Heart left ventricle (tissue), 16 donors: ENCODE measurements around the gene NR2F1. TPM values are rescaled to one million over a fixed set of nuclear protein-coding genes. Genes with fewer than 3 reads are reported as not detected.

Experiments used
- ATAC-seq, 4 donors: fragments of 200-7000 bp; cut with Tn5 transposase; one replicate each; pipeline ENCODE4 v1.9.1; 2020 to 2022; ENCODE audit warnings: moderate library complexity in 4 of 4, mild to moderate bottlenecking in 3 of 4, moderate number of reproducible peaks in 1 of 4
- DNase-seq, 5 donors: peaks; one replicate each; pipeline ENCODE4 v3.0.0-alpha.2; 2020
- H3K27ac ChIP-seq, 12 donors: fragments of 200-600 bp; sonication (generic) in 4 of 12; one replicate each; pipeline versions ENCODE4 v1.5.0 to v1.8.0; 2016 to 2022; ENCODE audit warnings: mild to moderate bottlenecking in 2 of 12
- H3K27me3 ChIP-seq, 9 donors: fragments of 200-600 bp; sonication (generic) in 2 of 9; one replicate each; pipeline versions ENCODE4 v1.5.1 to v1.8.0; 2016 to 2022; ENCODE audit warnings: mild to moderate bottlenecking in 3 of 9
- H3K36me3 ChIP-seq, 9 donors: fragments of 200-600 bp; sonication (generic) in 2 of 9; one replicate each; pipeline versions ENCODE4 v1.5.0 to v1.8.0; 2018 to 2022; ENCODE audit warnings: mild to moderate bottlenecking in 2 of 9
- H3K4me1 ChIP-seq, 12 donors: fragments of 200-600 bp; sonication (generic) in 4 of 12; one replicate each; pipeline versions ENCODE4 v1.5.0 to v1.8.0; 2016 to 2022; ENCODE audit warnings: mild to moderate bottlenecking in 3 of 12
- H3K4me3 ChIP-seq, 12 donors: fragments of 200-600 bp; sonication (generic) in 4 of 12; one replicate each; pipeline versions ENCODE4 v1.5.0 to v1.8.0; 2017 to 2022; ENCODE audit warnings: mild to moderate bottlenecking in 9 of 12, moderate library complexity in 4 of 12
- H3K9me3 ChIP-seq, 12 donors: fragments of 200-600 bp; sonication (generic) in 4 of 12; one replicate each; pipeline versions ENCODE4 v1.5.0 to v1.8.0; 2016 to 2022; ENCODE audit warnings: mild to moderate bottlenecking in 1 of 12
- POLR2A ChIP-seq, 2 donors: fragments of 450-650 bp; IDR thresholded peaks; one replicate each; pipeline ENCODE4 v1.6.1; 2017; ENCODE audit warnings: antibody characterized with exemption in 2 of 2, mild to moderate bottlenecking in 2 of 2, moderate library complexity in 2 of 2
- WGBS, 4 donors: extraction: QIAGEN DNeasy Blood & Tissue Kit in 2 of 4; methylation state at CpG; one replicate each; pipeline versions ENCODE4 v1.1.5 to v1.1.7; 2013 to 2018; 5-methylcytosine and 5-hydroxymethylcytosine counted together
- intact Hi-C, 10 donors: fragments of 100-400 bp; cut with DNase I; formaldehyde crosslinking; loops; one replicate each; pipeline versions ENCODE4 v1.11.1 to v1.14.2; 2022
- polyA plus RNA-seq, 2 donors: library from polyadenylated mRNA; stranded (reverse); fragments of 200-250 nt; gene quantifications; one replicate each; pipeline ENCODE4 v1.2.3, GENCODE V29; 2013
- total RNA-seq, 9 donors: library from RNA; depleted of rRNA in 2 of 9; stranded (reverse); fragments of >200 nt in 2 of 9; fragmentation: NEBNext Ultra II Directional in 3 of 9; extraction: Animal tissue kit (Norgen Biotek cat#: 25700) in 3 of 9; gene quantifications; one replicate each; pipeline versions ENCODE4 v1.1.0 to v1.2.4, GENCODE V29; 2016 to 2023
- TF ChIP-seq, protein P1 (sequence below), 12 donors: fragments of 200-600 bp; sonication (generic) in 4 of 12; IDR thresholded peaks; one replicate each; pipeline versions ENCODE4 v1.5.0 to v1.8.0; 2018 to 2022; ENCODE audit warnings: antibody characterized with exemption in 12 of 12, mild to moderate bottlenecking in 5 of 12
- donor health status: ischemic (EF 13 %, LVEDD 7.1; RV severe dilation, severe dysfunction).
- donor health status: healthy with polysubstance abuse.
- donor health status: DM: no; HTN: yes; CAD: no.
- donor health status: DM: no; HTN: no; CAD: no.
- donor health status: ischemic (EF 25% LVEDD 6.9; RV normal size, moderate dysfunction).
- donor health status: ischemic (EF 25% LVEDD 5.7; RV mildly dilated, moderate dysfunction).
- donor health status: healthy.
- donor health status: DM: yes; HTN: yes; CAD: no.
- donor health status: ischemic (EF 35%, LVEDD 5.7; RV mildly dilated, moderate dysfunction).
- donor health status: nonischemic (EF 11% LVEDD 7.7; RV severe dilation, severe dysfunction).
- donor health status: DM: yes; HTN: yes; CAD: no.
- donor health status: PGD.
- donor health status: ischemic (EF 29% LVEDD 5.4; RV normal size, mild dysfunction).
- donor health status: nonischemic (EF 23%, LVEDD 6.1; RV moderate dilation, normal function).

NR2F1 gene
- total and polyA plus RNA-seq, 11 donors: 0.37 to 13.5 (median 0.57) TPM; not detected in 3

DNA sequence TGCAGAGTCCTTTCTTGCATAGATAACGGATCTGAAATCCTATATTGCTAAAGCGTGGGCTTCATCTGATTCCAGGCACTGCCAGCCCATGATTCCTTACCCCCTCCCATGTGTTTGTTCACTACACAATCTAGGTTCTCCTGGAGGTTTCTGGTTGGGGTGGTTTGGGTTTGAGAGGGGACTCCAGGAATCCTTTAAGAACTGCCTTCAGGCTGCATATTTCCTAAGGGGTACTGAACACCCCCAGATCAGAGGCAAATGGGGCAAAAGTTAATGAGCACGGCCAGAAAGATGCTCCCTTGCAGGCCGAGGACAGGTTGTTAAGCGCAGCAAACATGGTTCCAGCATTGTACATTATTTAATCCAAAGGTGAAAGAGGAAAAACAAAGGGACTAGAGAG lies 9.9 kb downstream of the NR2F1 start:
- H3K4me3 ChIP-seq: no peak overlapping the region
- H3K9me3 ChIP-seq: peaks cover 0 to 15% (median 0%) of the 10 kb centered on the region in 12 donors
- H3K36me3 ChIP-seq: no peaks in the 10 kb centered on the region
- WGBS, 4 donors: 58 to 80% (median 67%) methylated on average over 5 of the region's 5 CpGs
- ATAC-seq (no peak), DNase-seq (no peak)
- peaks cover 0 to 11% (median 0%) of the 10 kb centered on the region in 12 donors for H3K4me1 ChIP-seq
- H3K27ac ChIP-seq: no peak overlapping the region
- peaks cover 34 to 95% (median 65%) of the 10 kb centered on the region in 9 donors for H3K27me3 ChIP-seq
- intact Hi-C loops: loop anchor here in 1 of 10 donors (10.0 kb wide), 1 partner anchor 292 kb away; no protein-coding TSS in a partner anchor
- no peak for TF ChIP-seq POLR2A (IDR thresholded peaks at IDR 0.05)
- TF ChIP-seq, protein P1, sequence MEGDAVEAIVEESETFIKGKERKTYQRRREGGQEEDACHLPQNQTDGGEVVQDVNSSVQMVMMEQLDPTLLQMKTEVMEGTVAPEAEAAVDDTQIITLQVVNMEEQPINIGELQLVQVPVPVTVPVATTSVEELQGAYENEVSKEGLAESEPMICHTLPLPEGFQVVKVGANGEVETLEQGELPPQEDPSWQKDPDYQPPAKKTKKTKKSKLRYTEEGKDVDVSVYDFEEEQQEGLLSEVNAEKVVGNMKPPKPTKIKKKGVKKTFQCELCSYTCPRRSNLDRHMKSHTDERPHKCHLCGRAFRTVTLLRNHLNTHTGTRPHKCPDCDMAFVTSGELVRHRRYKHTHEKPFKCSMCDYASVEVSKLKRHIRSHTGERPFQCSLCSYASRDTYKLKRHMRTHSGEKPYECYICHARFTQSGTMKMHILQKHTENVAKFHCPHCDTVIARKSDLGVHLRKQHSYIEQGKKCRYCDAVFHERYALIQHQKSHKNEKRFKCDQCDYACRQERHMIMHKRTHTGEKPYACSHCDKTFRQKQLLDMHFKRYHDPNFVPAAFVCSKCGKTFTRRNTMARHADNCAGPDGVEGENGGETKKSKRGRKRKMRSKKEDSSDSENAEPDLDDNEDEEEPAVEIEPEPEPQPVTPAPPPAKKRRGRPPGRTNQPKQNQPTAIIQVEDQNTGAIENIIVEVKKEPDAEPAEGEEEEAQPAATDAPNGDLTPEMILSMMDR (IDR thresholded peaks at IDR 0.05): no peak

DNA sequence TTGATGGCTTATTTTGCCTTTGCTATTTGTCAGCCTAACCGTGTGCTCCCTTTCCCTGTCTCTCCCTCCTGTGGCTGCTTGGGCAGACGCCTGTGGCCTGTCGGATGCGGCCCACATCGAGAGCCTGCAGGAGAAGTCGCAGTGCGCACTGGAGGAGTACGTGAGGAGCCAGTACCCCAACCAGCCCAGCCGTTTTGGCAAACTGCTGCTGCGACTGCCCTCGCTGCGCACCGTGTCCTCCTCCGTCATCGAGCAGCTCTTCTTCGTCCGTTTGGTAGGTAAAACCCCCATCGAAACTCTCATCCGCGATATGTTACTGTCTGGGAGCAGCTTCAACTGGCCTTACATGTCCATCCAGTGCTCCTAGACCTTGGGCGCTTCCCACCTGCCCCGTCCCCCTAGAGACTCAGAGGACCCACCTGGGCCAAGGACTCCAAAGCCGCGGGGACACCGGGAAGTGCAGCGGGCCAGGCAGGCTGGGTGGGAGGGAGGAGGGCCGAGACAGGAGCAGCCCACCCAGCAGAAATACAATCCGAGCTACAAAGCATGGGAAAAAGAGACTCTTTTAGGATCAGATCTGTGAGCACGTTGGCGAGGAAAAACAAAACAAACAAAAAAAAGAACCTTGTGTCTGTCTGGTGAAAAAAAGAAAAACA lies 10.6 kb downstream of the NR2F1 start:
- TF ChIP-seq, protein P1 (IDR thresholded peaks at IDR 0.05): no peak
- no peak for TF ChIP-seq POLR2A (IDR thresholded peaks at IDR 0.05)
- H3K27ac ChIP-seq: no peak overlapping the region
- ATAC-seq: no peak
- H3K4me3 ChIP-seq: no peak overlapping the region
- H3K9me3 ChIP-seq: peaks cover 0 to 15% (median 0%) of the 10 kb centered on the region in 12 donors
- H3K27me3 ChIP-seq: peaks cover 37 to 95% (median 70%) of the 10 kb centered on the region in 9 donors
- intact Hi-C loops: loop anchor here in 1 of 10 donors (10.0 kb wide), 1 partner anchor 291 kb away; no protein-coding TSS in a partner anchor
- no peak for DNase-seq
- WGBS, 4 donors: 28 to 58% (median 48%) methylated on average over 30 of the region's 30 CpGs
- peaks cover 0 to 11% (median 0%) of the 10 kb centered on the region in 12 donors for H3K4me1 ChIP-seq
- H3K36me3 ChIP-seq: no peaks in the 10 kb centered on the region

DNA sequence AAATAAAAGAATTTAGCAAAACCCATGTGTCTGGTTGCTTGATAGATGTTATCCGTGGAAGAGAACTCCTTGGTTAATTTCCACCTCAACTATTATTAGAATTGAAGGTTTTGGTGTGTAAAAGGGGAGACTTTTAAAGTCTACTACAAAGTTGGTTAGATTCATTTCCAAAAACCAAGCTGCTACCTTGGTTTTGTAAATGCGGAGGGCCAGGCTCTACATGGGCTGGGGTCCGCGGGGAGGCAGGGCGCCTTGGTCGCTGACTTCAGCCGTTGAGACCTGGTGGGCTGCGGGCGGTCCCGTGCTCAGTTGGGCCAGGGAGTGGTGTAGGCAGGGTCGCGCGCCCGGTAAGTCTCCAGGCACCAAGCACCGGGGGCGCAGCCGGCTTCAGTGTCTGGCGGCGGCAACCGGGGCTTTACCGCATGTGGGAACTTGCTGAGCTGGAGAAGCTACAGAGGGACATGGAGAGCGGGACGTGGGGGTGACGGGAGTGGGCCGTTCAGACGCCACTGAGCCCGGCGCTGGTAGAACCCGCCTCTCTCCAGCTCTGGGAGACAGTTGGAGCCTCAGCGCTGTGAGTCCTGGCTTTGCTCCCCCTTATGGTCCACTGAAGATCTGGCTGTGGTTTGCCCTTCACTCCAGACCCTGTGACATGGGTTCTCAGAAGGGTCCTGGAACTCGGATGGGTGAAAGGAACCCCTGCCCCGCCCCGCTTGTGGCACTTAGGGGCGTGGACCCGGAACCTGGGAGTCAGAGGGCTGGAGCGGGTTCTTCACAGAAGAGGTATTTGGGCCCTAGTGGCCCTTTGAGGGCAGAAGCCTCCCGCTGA lies 11.8 kb downstream of the NR2F1 start:
- no peak for DNase-seq
- 21 to 49% (median 44%) methylated on average over 21 to 37 of the region's 37 CpGs for WGBS, 4 donors
- no peak overlapping the region for H3K27ac ChIP-seq
- H3K4me1 ChIP-seq: peaks cover 0 to 11% (median 0%) of the 10 kb centered on the region in 12 donors
- H3K9me3 ChIP-seq: peaks cover 0 to 15% (median 0%) of the 10 kb centered on the region in 12 donors
- H3K36me3 ChIP-seq: no peaks in the 10 kb centered on the region
- intact Hi-C loops: loop anchor here in 1 of 10 donors (10.0 kb wide), 1 partner anchor 290 kb away; no protein-coding TSS in a partner anchor
- ATAC-seq: no peak
- no peak overlapping the region for H3K4me3 ChIP-seq
- peaks cover 37 to 95% (median 74%) of the 10 kb centered on the region in 9 donors for H3K27me3 ChIP-seq
- TF ChIP-seq, protein P1 (IDR thresholded peaks at IDR 0.05): no peak
- no peak for TF ChIP-seq POLR2A (IDR thresholded peaks at IDR 0.05)
